Panc1 (cell line): ENCODE measurements around the gene GABRA4.

Experiments used
- POLR2AphosphoS5 ChIP-seq: IDR thresholded peaks from 2 replicates; pipeline ENCODE4 v1.6.1; 2012; ENCODE audit warnings: mild to moderate bottlenecking, low read depth, low read length, moderate library complexity
- SIN3A ChIP-seq: IDR thresholded peaks from 2 replicates; pipeline ENCODE4 v1.6.1; 2012; ENCODE audit warnings: low read depth, mild to moderate bottlenecking, low read length, moderate library complexity, borderline replicate concordance; ENCODE audit not compliant: insufficient read depth
- TF ChIP-seq, protein P1 (sequence below): fragments of 450-650 bp; IDR thresholded peaks from 2 replicates; pipeline ENCODE4 v1.5.1; 2017; ENCODE audit warnings: mild to moderate bottlenecking

- TF ChIP-seq, protein P1, sequence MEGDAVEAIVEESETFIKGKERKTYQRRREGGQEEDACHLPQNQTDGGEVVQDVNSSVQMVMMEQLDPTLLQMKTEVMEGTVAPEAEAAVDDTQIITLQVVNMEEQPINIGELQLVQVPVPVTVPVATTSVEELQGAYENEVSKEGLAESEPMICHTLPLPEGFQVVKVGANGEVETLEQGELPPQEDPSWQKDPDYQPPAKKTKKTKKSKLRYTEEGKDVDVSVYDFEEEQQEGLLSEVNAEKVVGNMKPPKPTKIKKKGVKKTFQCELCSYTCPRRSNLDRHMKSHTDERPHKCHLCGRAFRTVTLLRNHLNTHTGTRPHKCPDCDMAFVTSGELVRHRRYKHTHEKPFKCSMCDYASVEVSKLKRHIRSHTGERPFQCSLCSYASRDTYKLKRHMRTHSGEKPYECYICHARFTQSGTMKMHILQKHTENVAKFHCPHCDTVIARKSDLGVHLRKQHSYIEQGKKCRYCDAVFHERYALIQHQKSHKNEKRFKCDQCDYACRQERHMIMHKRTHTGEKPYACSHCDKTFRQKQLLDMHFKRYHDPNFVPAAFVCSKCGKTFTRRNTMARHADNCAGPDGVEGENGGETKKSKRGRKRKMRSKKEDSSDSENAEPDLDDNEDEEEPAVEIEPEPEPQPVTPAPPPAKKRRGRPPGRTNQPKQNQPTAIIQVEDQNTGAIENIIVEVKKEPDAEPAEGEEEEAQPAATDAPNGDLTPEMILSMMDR, result no peak
- TF ChIP-seq POLR2AphosphoS5, result no peak
- TF ChIP-seq SIN3A, result no peak
Observed at GRCh38 chr4:47010347-47010911, 17.0 kb upstream of the GABRA4 start.
